Lower leg skin (tissue), 3 donors: Measurements from ENCODE around the gene ARHGEF25.

Experiments used
- POLR2A ChIP-seq, 2 donors: fragments of 450-650 bp; IDR thresholded peaks; one replicate each; pipeline ENCODE4 v1.6.1; 2016 to 2017; ENCODE audit warnings: antibody characterized with exemption in 2 of 2, mild to moderate bottlenecking in 1 of 2, moderate library complexity in 1 of 2
- TF ChIP-seq, protein P1 (sequence below), 3 donors: fragments of 450-650 bp; IDR thresholded peaks; one replicate each; pipeline ENCODE4 v1.5.1; 2016; ENCODE audit warnings: antibody characterized with exemption in 3 of 3, mild to moderate bottlenecking in 3 of 3, moderate library complexity in 2 of 3

DNA sequence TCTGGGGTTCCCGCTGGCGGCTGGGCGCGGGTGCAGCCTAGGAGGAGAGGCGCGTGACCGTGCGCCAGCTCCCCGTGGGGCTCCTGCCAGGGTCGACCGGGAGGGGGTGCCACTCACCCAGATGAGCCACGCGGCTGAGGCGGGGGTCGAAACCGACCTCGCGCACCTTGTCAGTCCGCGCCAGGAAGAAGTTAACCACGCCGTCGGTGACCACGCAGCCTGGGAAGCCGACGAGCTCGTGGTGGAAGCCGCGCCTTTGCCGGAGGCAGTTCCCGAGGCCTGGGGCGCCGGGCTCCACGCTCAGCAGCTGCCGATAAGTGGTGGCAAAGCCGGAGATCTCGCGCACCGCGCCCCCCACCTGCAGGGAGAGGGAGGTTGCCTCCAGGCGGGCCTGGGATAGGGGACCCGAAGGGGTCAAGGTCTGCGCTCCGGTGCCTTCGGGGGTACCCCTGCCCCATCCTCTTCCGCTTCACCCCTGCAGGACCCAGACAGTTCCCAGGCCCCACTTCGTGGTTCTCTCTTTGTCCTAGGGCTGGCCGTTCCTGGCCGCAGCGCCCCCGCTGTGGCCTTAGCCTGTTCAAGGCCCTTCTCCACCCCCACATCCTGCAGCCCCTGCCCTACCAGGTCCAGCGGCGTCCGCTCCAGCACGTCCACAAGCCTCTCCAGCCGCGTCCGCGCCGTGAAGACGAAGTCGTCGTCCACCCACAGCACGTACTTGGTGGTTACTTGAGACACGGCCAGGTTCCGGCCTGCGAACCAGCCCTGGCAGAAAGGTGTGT lies 16.5 kb downstream of the ARHGEF25 start:
- TF ChIP-seq, protein P1, sequence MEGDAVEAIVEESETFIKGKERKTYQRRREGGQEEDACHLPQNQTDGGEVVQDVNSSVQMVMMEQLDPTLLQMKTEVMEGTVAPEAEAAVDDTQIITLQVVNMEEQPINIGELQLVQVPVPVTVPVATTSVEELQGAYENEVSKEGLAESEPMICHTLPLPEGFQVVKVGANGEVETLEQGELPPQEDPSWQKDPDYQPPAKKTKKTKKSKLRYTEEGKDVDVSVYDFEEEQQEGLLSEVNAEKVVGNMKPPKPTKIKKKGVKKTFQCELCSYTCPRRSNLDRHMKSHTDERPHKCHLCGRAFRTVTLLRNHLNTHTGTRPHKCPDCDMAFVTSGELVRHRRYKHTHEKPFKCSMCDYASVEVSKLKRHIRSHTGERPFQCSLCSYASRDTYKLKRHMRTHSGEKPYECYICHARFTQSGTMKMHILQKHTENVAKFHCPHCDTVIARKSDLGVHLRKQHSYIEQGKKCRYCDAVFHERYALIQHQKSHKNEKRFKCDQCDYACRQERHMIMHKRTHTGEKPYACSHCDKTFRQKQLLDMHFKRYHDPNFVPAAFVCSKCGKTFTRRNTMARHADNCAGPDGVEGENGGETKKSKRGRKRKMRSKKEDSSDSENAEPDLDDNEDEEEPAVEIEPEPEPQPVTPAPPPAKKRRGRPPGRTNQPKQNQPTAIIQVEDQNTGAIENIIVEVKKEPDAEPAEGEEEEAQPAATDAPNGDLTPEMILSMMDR (IDR thresholded peaks at IDR 0.05) = no peak
- TF ChIP-seq POLR2A (IDR thresholded peaks at IDR 0.05) = no peak
